Measurements from ENCODE around the gene TENT4A.
"Not testable (repeated sequence)": the region's sequence is repeated elsewhere in the genome, so short reads cannot be mapped to it uniquely, and the experiment has no call there.

TENT4A gene

DNA sequence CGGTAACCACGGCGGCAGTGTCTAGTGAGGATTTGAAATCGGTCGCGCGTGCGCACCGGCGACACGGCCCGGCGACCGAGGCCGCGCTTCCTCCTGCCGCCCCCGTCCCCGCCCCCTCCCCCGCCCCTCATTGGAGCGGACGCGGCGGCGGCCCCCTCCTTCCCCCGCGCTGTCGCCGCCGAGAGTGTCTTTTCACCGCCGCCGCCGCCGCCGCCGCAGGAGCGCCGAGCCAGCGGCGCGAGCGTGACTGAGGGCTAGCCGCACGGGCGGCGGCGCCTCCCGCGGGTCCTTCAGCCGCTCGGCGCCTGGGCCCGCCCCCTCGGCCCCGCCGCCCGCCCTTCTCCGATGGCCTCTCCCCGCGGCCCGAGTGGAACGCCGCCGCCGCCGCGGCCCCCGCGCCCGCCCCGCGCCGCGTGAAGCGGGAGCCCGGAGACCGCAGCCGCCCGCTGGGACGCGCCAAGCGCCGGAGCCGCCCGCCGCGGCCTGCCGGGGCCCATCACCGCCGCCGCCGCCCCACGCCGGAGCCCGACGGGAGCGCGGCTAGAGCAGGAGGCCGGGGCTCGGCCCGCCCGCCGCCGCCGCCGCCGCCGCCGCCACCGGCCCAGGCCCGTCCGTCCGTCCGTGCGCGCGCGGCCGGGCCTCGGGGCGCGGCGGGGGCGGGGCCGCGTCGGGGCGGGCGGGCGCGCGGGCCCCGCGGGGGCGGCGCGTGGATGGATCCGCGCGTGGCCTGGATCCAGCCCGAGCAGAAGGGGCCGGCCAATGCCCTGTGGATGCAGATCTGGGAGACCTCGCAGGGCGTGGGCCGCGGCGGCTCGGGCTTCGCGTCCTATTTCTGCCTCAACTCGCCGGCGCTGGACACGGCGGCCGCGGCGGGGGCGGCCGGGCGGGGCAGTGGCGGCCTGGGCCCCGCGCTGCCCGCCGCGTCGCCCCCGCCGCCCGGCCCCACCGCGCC, at the start of gene TENT4A:
Gene TENT4A (plus strand): TSS at position 159 of the 952 bp plus-strand sequence. CDS start 552 bp downstream, at position 711.
- FAIRE-seq = no peak

DNA sequence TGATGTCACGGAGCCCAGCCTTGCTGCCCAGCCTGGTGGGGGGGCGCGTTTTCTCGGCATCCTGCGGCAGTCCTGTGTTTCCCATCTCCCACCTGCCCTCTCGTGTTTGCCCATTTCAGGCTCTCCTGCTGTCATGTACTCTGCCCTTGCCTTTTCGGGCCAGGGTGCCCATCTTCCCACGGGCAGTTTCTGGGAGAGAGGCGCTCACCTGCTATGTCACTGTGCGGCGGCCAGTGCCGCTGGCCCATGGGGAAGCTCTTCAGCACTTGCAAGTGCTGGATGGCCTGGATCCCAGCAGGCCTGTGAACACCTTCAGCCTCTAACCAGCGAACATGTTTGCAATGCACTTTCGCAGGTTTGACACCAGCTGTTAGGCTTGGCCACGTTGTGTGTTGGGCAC, 46.5 kb upstream of the TENT4A start:
- no peak for FAIRE-seq

- FAIRE-seq = no peak
These were observed 45.6 kb upstream of the TENT4A start for GRCh38 chr5:6667648-6668047.

GRCh38 chr5:6668717-6669116, 44.5 kb upstream of the TENT4A start:
- not testable (repeated sequence) for FAIRE-seq

DNA sequence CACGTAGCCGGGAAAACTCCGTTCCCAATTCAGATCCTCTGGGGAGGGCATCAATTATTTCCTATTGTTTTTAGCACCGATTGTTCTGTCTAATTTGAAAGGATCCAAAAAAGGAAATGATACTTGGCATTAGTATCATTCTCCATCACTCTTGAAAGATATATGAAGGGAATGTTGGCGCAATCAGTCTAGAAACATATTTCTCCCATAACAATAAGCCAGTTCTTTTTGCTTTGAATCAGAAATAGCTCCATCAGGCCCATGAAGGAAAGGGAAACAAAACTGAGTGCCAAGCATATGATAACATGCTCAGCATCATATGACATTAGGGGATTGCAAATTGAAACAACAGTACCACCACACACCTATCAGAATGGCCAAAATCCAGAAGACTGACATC, 40.2 kb upstream of the TENT4A start:
- no peak for FAIRE-seq

- FAIRE-seq = no peak
These were observed 39.3 kb upstream of the TENT4A start for GRCh38 chr5:6673963-6674362.

- no peak for FAIRE-seq
These were observed 38.8 kb upstream of the TENT4A start for GRCh38 chr5:6674421-6674820.

- FAIRE-seq = no peak
These were observed 38.3 kb upstream of the TENT4A start for GRCh38 chr5:6674886-6675285.

DNA sequence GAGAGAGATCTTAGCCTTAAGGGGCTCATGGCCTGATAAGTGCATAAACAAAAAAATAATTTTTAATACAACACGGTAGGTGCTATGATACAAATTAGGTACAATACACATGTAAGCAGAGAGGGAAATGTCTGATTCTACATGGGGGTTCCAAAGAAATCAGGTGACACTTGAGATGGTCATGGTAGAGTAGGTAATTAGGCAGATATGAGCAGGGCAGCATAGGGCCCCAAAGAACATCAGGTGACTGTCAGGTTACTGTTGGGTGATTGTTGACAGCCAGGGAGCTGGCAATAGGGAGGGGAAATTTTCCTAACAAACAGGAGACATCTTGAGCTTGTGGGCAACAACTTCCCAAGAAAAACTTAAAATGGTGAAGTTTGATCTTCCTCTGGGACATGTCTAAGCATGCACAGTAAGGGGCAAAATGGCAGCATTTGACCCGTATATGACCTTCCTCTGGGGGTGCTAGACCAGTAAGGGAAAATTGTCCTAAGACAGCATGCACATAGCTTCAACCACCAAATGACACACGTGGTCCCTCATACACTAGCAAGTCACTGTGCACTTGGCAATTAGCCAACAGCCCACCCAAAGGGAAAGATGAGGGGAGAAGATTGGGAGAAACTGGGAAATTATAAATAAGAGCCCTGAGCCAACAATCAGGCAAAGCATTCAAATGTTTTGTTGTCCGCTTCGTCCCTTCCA, 37.3 kb upstream of the TENT4A start:
- no peak for FAIRE-seq

- FAIRE-seq = no peak
These were observed 36.5 kb upstream of the TENT4A start for GRCh38 chr5:6676702-6677101.

DNA sequence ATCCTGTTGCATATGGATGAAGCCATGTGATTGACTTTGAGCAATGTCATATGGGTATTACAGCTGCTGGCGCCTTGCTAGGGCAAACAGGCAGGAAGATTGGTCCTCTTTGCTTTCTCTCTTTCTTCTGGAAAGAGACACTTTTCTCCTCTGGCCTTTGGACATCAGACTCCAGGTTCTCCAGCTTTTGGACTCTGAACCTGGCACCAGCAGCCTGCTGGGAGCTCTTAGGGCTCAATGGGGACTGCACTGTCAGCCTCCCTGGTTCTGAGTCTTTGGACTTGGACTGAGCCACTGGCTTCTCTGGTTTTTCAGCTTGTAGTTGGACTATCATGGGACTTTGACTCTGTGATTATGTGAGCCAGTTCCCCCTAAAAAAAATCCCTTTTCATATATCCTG, 34.8 kb upstream of the TENT4A start:
- no peak for FAIRE-seq

DNA sequence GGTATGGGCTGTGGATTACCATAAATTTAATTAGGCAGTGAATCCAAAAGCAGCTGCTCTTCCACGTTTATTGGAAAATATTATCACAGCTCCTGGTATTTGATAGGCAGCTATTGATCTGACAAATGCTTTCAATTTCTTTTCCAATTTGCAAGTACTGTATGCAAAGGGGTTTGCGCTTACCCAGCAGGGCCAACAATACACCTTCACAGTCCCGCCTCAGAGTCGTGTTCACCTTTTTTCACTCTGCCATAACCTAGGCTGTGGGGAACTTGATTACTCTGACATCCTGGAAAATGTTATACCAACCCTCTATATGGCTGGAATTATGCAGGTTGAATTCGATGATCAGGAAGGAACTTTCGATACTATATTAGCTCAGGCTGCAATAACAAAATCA, 32.3 kb upstream of the TENT4A start:
- FAIRE-seq = no peak

DNA sequence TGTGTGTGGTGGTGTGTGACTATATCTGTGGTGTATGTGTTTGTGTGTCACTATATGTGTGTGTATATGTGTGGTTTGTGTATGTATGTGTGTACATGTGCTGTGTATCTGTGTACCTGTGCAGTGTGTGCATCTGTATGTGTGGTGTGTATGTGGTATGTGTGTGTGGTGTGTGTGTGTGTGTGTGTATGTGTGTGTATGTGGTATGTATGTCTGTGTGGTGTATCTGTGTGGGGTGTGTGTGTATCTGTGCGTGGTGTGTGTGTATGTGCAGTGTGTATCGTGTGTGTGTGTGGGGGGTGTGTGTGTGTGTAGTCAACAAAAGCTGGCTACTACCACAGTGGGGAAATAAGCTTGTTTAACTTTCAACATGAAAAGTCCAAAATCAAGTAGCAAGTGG, 31.6 kb upstream of the TENT4A start:
- FAIRE-seq = no peak

DNA sequence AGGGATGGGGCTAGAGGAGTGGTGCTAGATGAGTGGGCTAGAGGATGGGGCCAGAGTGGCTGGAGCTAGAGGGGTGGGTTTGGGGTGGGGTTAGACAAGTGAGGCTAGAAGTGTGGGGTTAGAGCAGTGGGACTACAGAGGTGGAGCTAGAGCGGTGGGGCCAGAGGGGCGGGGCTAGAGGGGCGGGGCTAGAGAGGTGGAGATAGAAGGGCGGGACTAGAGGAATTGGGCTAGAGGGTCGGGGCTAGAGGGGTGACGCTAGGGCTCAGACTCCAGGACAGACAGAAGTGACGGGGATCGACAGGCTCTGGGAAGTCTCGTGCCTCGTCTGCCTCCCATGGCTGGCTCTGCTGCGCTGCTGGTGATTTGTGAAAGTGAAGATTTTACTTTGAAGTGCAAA, 31.0 kb upstream of the TENT4A start:
- no peak for FAIRE-seq

- no peak for FAIRE-seq
These were observed 30.0 kb upstream of the TENT4A start for GRCh38 chr5:6683241-6683640.

- no peak for FAIRE-seq
These were observed 29.2 kb upstream of the TENT4A start for GRCh38 chr5:6684075-6684474.

- FAIRE-seq = no peak
These were observed 26.7 kb upstream of the TENT4A start for GRCh38 chr5:6686501-6686900.

DNA sequence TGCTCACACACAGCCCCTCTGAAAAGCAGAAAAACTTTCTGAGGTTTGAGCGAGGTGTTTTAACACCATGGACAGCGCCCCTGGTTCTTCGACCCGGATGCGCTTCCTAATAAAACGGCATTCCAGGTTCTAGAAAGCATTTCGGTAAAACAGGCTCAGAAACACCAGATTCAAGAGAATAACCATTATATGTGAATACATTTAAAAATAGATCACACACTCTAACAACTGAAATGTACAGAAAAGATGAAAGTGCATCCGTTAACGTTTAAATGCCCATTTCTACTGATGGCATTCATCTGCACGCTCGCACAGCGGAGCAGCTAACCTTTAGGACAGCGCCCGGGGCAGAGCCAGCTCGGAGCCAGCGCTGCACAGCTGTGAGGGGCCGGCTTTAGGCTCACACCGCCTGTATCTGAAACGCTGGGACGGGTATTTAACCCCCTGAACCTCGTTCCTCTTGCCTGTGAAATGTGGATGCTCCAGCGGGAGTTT, 26.3 kb upstream of the TENT4A start:
- FAIRE-seq = no peak

GRCh38 chr5:6687505-6687904, 25.7 kb upstream of the TENT4A start:
- no peak for FAIRE-seq

DNA sequence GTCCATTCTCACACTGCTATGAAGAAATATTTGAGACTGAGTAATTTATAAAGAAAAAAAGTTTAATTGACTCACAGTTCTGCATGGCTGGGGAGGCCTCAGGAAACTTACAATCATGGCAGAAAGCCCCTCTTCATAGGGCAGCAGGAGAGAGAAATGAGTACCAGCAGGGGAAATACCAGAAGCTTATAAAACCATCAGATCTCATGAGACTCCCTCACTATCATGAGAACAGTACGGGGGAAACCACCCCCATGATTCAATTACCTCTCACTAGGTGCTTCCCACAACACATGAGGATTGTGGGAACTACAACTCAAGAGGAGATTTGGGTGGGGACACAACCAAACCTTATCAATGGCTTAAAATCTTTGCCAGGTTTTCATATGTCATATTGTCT, 20.3 kb upstream of the TENT4A start:
- no peak for FAIRE-seq

DNA sequence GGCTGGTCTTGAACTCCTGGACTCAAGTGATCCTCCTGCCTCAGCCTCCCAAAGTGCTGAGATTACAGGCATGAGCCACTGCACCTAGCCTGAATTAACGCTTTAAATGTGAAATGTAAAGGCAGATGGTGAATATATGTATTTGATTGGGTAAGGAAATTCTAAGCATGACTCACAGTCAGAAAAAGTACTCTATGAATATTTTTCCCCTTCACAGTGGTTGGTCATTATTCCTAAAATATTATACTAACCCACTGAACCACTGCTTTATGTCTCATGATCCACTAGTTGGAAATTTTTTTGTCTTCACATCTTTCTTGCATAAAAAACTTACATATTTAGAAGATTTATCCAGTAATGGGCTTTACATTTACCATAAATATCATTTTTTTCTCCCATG, 14.5 kb upstream of the TENT4A start:
- no peak for FAIRE-seq

- no peak for FAIRE-seq
These were observed 13.9 kb upstream of the TENT4A start for GRCh38 chr5:6699357-6699756.

DNA sequence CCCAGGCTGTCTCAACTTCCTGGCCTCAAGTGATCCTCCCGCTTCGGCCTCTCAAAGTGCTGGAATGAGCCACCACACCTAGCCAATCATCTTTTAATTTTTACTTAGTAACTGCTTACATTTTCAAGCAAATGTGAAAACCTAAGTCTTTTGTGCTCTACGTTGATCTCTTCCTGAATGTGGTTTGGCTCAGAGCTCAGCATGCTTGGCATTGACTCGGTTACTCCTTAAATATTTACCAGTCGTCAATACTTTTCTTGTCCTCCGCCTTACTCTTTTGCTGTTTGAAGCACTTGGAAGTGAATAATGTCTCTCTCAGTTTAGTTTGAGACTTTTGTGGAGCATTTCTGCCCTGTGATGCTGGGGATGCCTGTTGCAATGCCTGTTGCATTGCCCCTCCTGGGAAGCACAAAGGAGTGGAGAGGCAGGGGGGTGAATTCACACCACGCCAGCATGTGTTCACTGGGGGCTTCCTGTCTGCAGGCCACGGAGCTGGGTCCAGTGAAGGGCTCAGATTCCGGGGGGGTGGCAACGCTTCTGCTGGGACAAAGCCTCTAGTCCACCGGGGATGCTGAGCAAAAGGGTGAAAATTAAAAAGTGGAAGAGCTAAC, 13.1 kb upstream of the TENT4A start:
- FAIRE-seq = no peak

Data from islet of Langerhans (tissue), 1 donor.